ENCODE measurements around the gene BIRC3. TPM values are rescaled to one million over a fixed set of nuclear protein-coding genes. Genes with fewer than 3 reads are reported as not detected.
A peak's percentile ranks its signal among the peaks of the same experiment; 100 is the strongest.

The BIRC3 gene
- total and polyA plus RNA-seq, 12 donors = 1.1 to 16.5 (median 5.4) TPM

- Histone ChIP-seq H3K4me1 (peaks cover 0 to 47% (median 9%) of the 10 kb centered on the region in 9 donors), H3K4me3 (no peak overlapping the region), H3K27ac (peak overlapping the region in 1 of 10 donors; percentile 65), H3K36me3 (no peaks in the 10 kb centered on the region), H3K27me3 (no peaks in the 10 kb centered on the region), H3K9me3 (peaks cover 0 to 8% (median 0%) of the 10 kb centered on the region in 11 donors)
- ATAC-seq (no peak), DNase-seq (no peak)
- no peak for TF ChIP-seq CTCF (IDR thresholded peaks at IDR 0.05)
- intact Hi-C loops (cut with DNase I) = no loop called here
Measured at GRCh38 chr11:102307727-102308038, 9.6 kb upstream of the BIRC3 start.

- DNase-seq = no peak
- Histone ChIP-seq H3K9me3 (no peaks in the 10 kb centered on the region), H3K4me1 (peaks cover 0 to 49% (median 15%) of the 10 kb centered on the region in 9 donors), H3K4me3 (no peak overlapping the region), H3K27ac (no peak overlapping the region), H3K27me3 (no peaks in the 10 kb centered on the region), H3K36me3 (no peaks in the 10 kb centered on the region)
- no peak for ATAC-seq
- intact Hi-C loops (cut with DNase I) = no loop called here
- peak in 3 of 9 donors; percentile 13 to 16 (median 16) for TF ChIP-seq CTCF (IDR thresholded peaks at IDR 0.05)
- 90 to 91% methylated on average over 25 of the region's 25 CpGs for WGBS, 2 donors
Measured at GRCh38 chr11:102309621-102310541, 7.4 kb upstream of the BIRC3 start.

- H3K27ac ChIP-seq = peak overlapping the region; percentile 5 to 87 (median 70)
- 50 to 64% methylated on average over 2 of the region's 2 CpGs for WGBS, 2 donors
- DNase-seq (no peak), ATAC-seq (no peak)
- H3K36me3 ChIP-seq = no peaks in the 10 kb centered on the region
- peaks cover 0 to 36% (median 7%) of the 10 kb centered on the region in 9 donors for H3K4me1 ChIP-seq
- no peak for TF ChIP-seq CTCF (IDR thresholded peaks at IDR 0.05)
- H3K4me3 ChIP-seq = peak overlapping the region in 7 of 10 donors; percentile 2 to 46 (median 35)
- intact Hi-C loops (cut with DNase I) = no loop called here
- H3K9me3 ChIP-seq = no peaks in the 10 kb centered on the region
- no peaks in the 10 kb centered on the region for H3K27me3 ChIP-seq
Measured at GRCh38 chr11:102312667-102313066, 4.6 kb upstream of the BIRC3 start.

- no peaks in the 10 kb centered on the region for H3K27me3 ChIP-seq
- DNase-seq (no peak), ATAC-seq (no peak)
- no peak for TF ChIP-seq CTCF (IDR thresholded peaks at IDR 0.05)
- no peaks in the 10 kb centered on the region for H3K9me3 ChIP-seq
- H3K36me3 ChIP-seq = no peaks in the 10 kb centered on the region
- peak overlapping the region; percentile 5 to 87 (median 70) for H3K27ac ChIP-seq
- intact Hi-C loops (cut with DNase I) = no loop called here
- WGBS, 2 donors = 59 to 73% methylated on average over 4 of the region's 4 CpGs
- H3K4me1 ChIP-seq = peaks cover 0 to 40% (median 14%) of the 10 kb centered on the region in 9 donors
- peak overlapping the region in 7 of 10 donors; percentile 2 to 46 (median 35) for H3K4me3 ChIP-seq
Measured at GRCh38 chr11:102313238-102313940, 3.9 kb upstream of the BIRC3 start.
